K562 (cell line): Measurements from ENCODE around the gene ZNF620. TPM values are rescaled to one million over a fixed set of nuclear protein-coding genes. Genes with fewer than 3 reads are reported as not detected.

ENCODE experiments used
- ATAC-seq: fragments of 200-7000 bp; cut with Tn5 transposase; 3 replicates; pipeline ENCODE4 v1.9.1; 2020; ENCODE audit warnings: moderate library complexity
- BruUV-seq: library from RNA; stranded (reverse); fragments of 400-500 nt; replicated peaks from 2 replicates; lab custom pipeline; 2021; lab: Mats Ljungman, UMichigan
- CTCF ChIA-PET: fragments of 300-600 bp; formaldehyde crosslinking; extraction: SDS; loops from one replicate; lab custom pipeline; 2021; ENCODE audit warnings: low intra/inter-chr PET ratio; lab: Yijun Ruan, JAX
- POLR2A ChIA-PET: fragments of 300-600, 350-650 bp; sonication (Branson Sonifier 250); formaldehyde crosslinking; extraction: SDS; loops from one replicate; lab custom pipeline; 2021; ENCODE audit warnings: antibody characterized with exemption, inconsistent platforms; lab: Yijun Ruan, JAX
- DNase-seq, 4 experiments: peaks; one replicate each; pipeline versions ENCODE4 v3.0.0 to v3.0.0-alpha.2; 2011 to 2018; ENCODE audit warnings: low spot score in 3 of 4, mixed read lengths in 3 of 4; ENCODE audit errors: extremely low read depth in 1 of 4
- FAIRE-seq: peaks from 2 replicates; lab custom pipeline; 2011; peaks lifted over from hg19 to GRCh38; lab: Jason Lieb, UNC
- H2AFZ ChIP-seq: 2 replicates; pipeline ENCODE4 v1.6.0; 2011; ENCODE audit warnings: low read depth, low read length, control low read depth, inconsistent platforms
- H3K27ac ChIP-seq: fragments of 200-600 bp; 3 replicates; pipeline ENCODE4 v1.8.0; 2011; ENCODE audit warnings: low read depth, mild to moderate bottlenecking, control low read depth, inconsistent platforms, low read length, moderate library complexity, mixed read lengths; ENCODE audit errors: extremely low read depth
- H3K27me3 ChIP-seq, 2 experiments: fragments of 300-600 bp in 1 of 2; 2 replicates in 1 of 2; 3 replicates in 1 of 2; pipeline versions ENCODE4 v1.6.0 to v1.8.0; 2011; ENCODE audit warnings: inconsistent platforms in 2 of 2, low read length in 2 of 2, mild to moderate bottlenecking in 1 of 2, mixed read lengths in 1 of 2, moderate library complexity in 1 of 2; ENCODE audit not compliant: control insufficient read depth in 2 of 2, insufficient read depth in 2 of 2
- H3K36me3 ChIP-seq: fragments of 300-600 bp; 3 replicates; pipeline ENCODE4 v1.8.0; 2011; ENCODE audit warnings: mild to moderate bottlenecking, low read length, inconsistent platforms; ENCODE audit not compliant: control insufficient read depth, insufficient read depth
- H3K4me1 ChIP-seq, 2 experiments: fragments of 200-600 bp in 1 of 2; replicated peaks in 1 of 2; 2 replicates in 1 of 2; 3 replicates in 1 of 2; pipeline versions ENCODE4 v1.5.1 to v1.8.0; 2011; ENCODE audit warnings: inconsistent platforms in 2 of 2, low read length in 2 of 2, mild to moderate bottlenecking in 1 of 2, mixed read lengths in 1 of 2, moderate library complexity in 1 of 2; ENCODE audit not compliant: control insufficient read depth in 2 of 2, insufficient read depth in 2 of 2
- H3K4me2 ChIP-seq: 2 replicates; pipeline ENCODE4 v1.6.1; 2011; ENCODE audit warnings: low read length, control low read depth, inconsistent platforms, mixed read lengths; ENCODE audit not compliant: insufficient read depth
- H3K4me3 ChIP-seq: fragments of 200-600 bp; sonication (generic), shearing (Covaris generic); 2 replicates; pipeline ENCODE4 v1.5.1; 2016; ENCODE audit warnings: control low read depth, inconsistent platforms
- H3K79me2 ChIP-seq: fragments of 200-600 bp; 3 replicates; pipeline ENCODE4 v1.8.0; 2011; ENCODE audit warnings: low read length, inconsistent platforms; ENCODE audit not compliant: control insufficient read depth, insufficient read depth
- H3K9ac ChIP-seq, 2 experiments: 2 replicates each; pipeline versions ENCODE4 v1.6.0 to v1.6.1; 2011; ENCODE audit warnings: low read depth in 2 of 2, low read length in 2 of 2, control low read depth in 1 of 2, inconsistent platforms in 1 of 2, mild to moderate bottlenecking in 1 of 2, mixed read lengths in 1 of 2; ENCODE audit not compliant: insufficient read depth in 1 of 2
- H3K9me1 ChIP-seq: one replicate; pipeline ENCODE4 v1.6.0; 2011; ENCODE audit warnings: inconsistent platforms, mild to moderate bottlenecking, low read length, moderate library complexity; ENCODE audit not compliant: control insufficient read depth, insufficient read depth
- H3K9me3 ChIP-seq: replicated peaks from 2 replicates; pipeline ENCODE4 v1.5.1; 2011; ENCODE audit warnings: low read depth, low read length, inconsistent platforms; ENCODE audit not compliant: control insufficient read depth, insufficient read depth
- H4K20me1 ChIP-seq: replicated peaks from 2 replicates; pipeline ENCODE4 v1.6.1; 2011; ENCODE audit warnings: low read length, inconsistent platforms, mixed read lengths; ENCODE audit not compliant: control insufficient read depth, insufficient read depth
- ESRRA ChIP-seq: fragments of 450-650 bp; IDR thresholded peaks from 2 replicates; pipeline ENCODE4 v1.6.1; 2014; ENCODE audit warnings: low read depth, mild to moderate bottlenecking, moderate library complexity, borderline replicate concordance
- MAFF ChIP-seq: IDR thresholded peaks from 2 replicates; pipeline ENCODE4 v1.6.1; 2012; ENCODE audit warnings: low read length, improper control_type of control experiment
- NKRF ChIP-seq: fragments of 450-650 bp; IDR thresholded peaks from 2 replicates; pipeline ENCODE4 v1.6.1; 2016; ENCODE audit warnings: borderline replicate concordance
- POLR2G ChIP-seq: fragments of 200-400 bp; formaldehyde crosslinking; IDR thresholded peaks from 2 replicates; pipeline ENCODE4 v1.6.1; 2017; ENCODE audit warnings: low read depth, mild to moderate bottlenecking, antibody characterized with exemption, low read length, moderate library complexity
- SMARCC2 ChIP-seq: fragments of 450-650 bp; IDR thresholded peaks from 2 replicates; pipeline ENCODE4 v1.6.1; 2017; ENCODE audit warnings: antibody characterized with exemption, moderate library complexity, mild to moderate bottlenecking, low read depth
- U2AF1 ChIP-seq: fragments of 200-400 bp; formaldehyde crosslinking; optimal IDR thresholded peaks from 2 replicates; pipeline ENCODE3; 2017; ENCODE audit warnings: mild to moderate bottlenecking, low read depth, low read length, moderate library complexity
- YY1 ChIP-seq, 3 experiments: IDR thresholded peaks; 2 replicates each; pipeline ENCODE4 v1.6.1; 2011; ENCODE audit warnings: low read length in 2 of 3, mild to moderate bottlenecking in 2 of 3, moderate library complexity in 2 of 3, borderline replicate concordance in 1 of 3, control low read depth in 1 of 3, low read depth in 1 of 3; ENCODE audit not compliant: insufficient read depth in 3 of 3, insufficient replicate concordance in 2 of 3, control insufficient read depth in 1 of 3, insufficient read length in 1 of 3; ENCODE audit errors: extremely low read depth in 1 of 3
- ZBTB17 ChIP-seq: fragments of 450-650 bp; formaldehyde crosslinking; IDR thresholded peaks from 2 replicates; pipeline ENCODE4 v1.4.0; 2020; ENCODE audit warnings: mild to moderate bottlenecking
- ZC3H8 ChIP-seq: fragments of 450-650 bp; IDR thresholded peaks from 2 replicates; pipeline ENCODE4 v1.6.1; 2017
- ZNF24 ChIP-seq: fragments of 450-650 bp; IDR thresholded peaks from 2 replicates; pipeline ENCODE4 v1.6.1; 2016
- ZNF75A ChIP-seq: fragments of 450-650 bp; formaldehyde crosslinking; IDR thresholded peaks from 2 replicates; pipeline ENCODE4 v1.4.0; 2020; ENCODE audit warnings: mild to moderate bottlenecking
- ZNF77 ChIP-seq: fragments of 250-450 bp; sonication (Bioruptor Pico); IDR thresholded peaks from 2 replicates; pipeline ENCODE4 v1.5.0; 2020
- WGBS: fragments of 100-300 bp; shearing (Covaris generic); methylation state at CpG from one replicate; pipeline ENCODE4 v1.1.6; 2016; ENCODE audit warnings: low coverage, mixed read lengths; ENCODE audit not compliant: insufficient coverage; ENCODE audit errors: missing lambda C conversion rate; 5-methylcytosine and 5-hydroxymethylcytosine counted together
- in situ Hi-C: fragments of 300-500 bp; cut with MboI; formaldehyde crosslinking; loops from 4 replicates; pipeline ENCODE4 v1.15.0; 2018; ENCODE audit warnings: inconsistent platforms, mixed read lengths
- intact Hi-C: fragments of 100-400 bp; cut with micrococcal nuclease; formaldehyde crosslinking; loops from 2 replicates; pipeline ENCODE4 v1.14.2; 2022
- polyA plus RNA-seq, 8 experiments: library from polyadenylated mRNA; depleted of rRNA in 4 of 8; stranded (reverse) in 5 of 8; unstranded in 3 of 8; fragments of >200 nt; fragmentation: Nextera tagmentation in 2 of 8; fragmentation: Illumina TruSeq in 1 of 8; extraction: Ambion mirVana in 2 of 8; extraction: Trizol in 1 of 8; gene quantifications; 2 replicates each; pipeline versions ENCODE4 v1.2.1 to v1.2.3, GENCODE V29; 2011 to 2014; ENCODE audit warnings: inconsistent platforms in 1 of 8, missing spikeins in 1 of 8
- total RNA-seq, 7 experiments: library from RNA; depleted of rRNA in 6 of 7; stranded (reverse); fragments of >200 nt in 6 of 7; fragmentation: Illumina TruSeq in 2 of 7; extraction: Trizol in 2 of 7; gene quantifications; 2 replicates each; pipeline versions ENCODE4 v1.2.1 to v1.2.3, GENCODE V29; 2011 to 2021; ENCODE audit warnings: low replicate concordance in 1 of 7

Gene ZNF620
- total and polyA plus RNA-seq, 9 of the 15 experiments (the other 6 are each of a cell fraction or from before 2014, with no cell fraction given): 1.2 to 5.5 (median 3.3) TPM

GRCh38 chr3:40516201-40516600 is 10.4 kb downstream of the ZNF620 start:
- H3K79me2 ChIP-seq: no peaks in the 10 kb centered on the region
- intact Hi-C loops (no loop called here), in situ Hi-C loops (no loop called here)
- WGBS: 63% methylated on average over 5 of the region's 5 CpGs
- H3K9me1 ChIP-seq: no peaks in the 10 kb centered on the region
- no peak overlapping the region for H3K4me3 ChIP-seq
- H3K9ac ChIP-seq: no peak overlapping the region
- no peaks in the 10 kb centered on the region for H3K4me1 ChIP-seq
- H3K36me3 ChIP-seq: no peaks in the 10 kb centered on the region; the same call in 2 of the 3 replicates
- H2AFZ ChIP-seq: no peak overlapping the region
- ChIA-PET POLR2A (interaction anchor here (1.1 kb wide), 1 partner anchor 10 kb away, joined by 3 read pairs; the partner anchor contains the start of gene ZNF620), CTCF (interaction anchor here (0.7 kb wide), 1 partner anchor 160 kb away, joined by 3 read pairs; no protein-coding TSS in a partner anchor)
- no peak overlapping the region for H3K27ac ChIP-seq
- no peaks in the 10 kb centered on the region for H3K27me3 ChIP-seq
- no peaks in the 10 kb centered on the region for H3K9me3 ChIP-seq
- FAIRE-seq: no peak
- no peak; the same call in 1 of the 3 replicates for ATAC-seq
- TF ChIP-seq SMARCC2 (no peak), NKRF (no peak), ZNF77 (CRISPR knock-in tag) (no peak), ESRRA (no peak), POLR2G (no peak), ZNF75A (CRISPR knock-in tag) (no peak), YY1 (IDR thresholded peaks at IDR 0.05; ENCODE audit: borderline replicate concordance in 1 of 3, control insufficient read depth in 1 of 3, extremely low read depth in 1 of 3, insufficient read depth in 3 of 3, insufficient read length in 1 of 3, insufficient replicate concordance in 2 of 3, low read depth in 1 of 3, low read length in 2 of 3) (no peak), ZC3H8 (no peak), ZBTB17 (no peak), MAFF (no peak), U2AF1 (no peak), ZNF24 (no peak)
- no peaks in the 10 kb centered on the region for H4K20me1 ChIP-seq
- no peak for DNase-seq
- BruUV-seq: no TSS peak
- H3K4me2 ChIP-seq: no peak overlapping the region
